ENCODE measurements around the gene ATP8A1.

ATP8A1 gene

DNA sequence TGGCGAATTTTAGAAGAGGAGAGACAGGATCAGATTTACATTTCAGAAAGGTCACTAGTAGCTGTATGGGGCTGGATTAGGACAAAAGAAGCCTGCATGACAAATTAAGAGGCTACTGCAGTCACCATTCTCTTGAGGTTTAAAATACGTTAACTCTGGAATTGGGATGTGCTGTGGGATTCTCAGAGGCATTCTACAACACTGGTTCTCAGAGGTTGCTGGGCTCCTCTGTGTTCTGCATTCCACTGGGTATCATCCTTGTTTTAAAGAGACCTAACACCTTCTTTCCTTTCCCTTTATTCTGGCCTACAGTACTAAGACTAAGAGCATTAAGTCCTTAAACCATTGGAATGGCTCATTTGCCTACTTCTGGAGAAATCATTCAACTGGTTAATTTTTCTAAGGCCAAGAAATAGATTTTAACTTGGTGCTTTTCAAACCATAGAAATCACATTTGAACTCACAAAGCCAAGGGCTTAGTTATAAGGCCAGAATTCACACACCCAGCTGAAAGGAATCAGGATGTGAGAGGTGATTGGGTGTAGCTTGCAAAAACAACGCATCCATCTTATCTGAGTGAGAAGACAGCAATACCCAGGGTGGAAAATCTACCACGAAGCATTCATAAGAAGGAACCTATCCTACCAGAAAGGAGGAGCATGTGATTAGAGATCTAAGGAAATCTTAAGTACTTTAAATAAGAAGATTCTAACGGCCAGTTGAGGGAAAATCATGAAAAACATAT is 143.0 kb downstream of the ATP8A1 start:
- no peak overlapping the region for H3K4me3 ChIP-seq (ENCODE audit: low read depth, low read length)
- TF ChIP-seq, protein P1, sequence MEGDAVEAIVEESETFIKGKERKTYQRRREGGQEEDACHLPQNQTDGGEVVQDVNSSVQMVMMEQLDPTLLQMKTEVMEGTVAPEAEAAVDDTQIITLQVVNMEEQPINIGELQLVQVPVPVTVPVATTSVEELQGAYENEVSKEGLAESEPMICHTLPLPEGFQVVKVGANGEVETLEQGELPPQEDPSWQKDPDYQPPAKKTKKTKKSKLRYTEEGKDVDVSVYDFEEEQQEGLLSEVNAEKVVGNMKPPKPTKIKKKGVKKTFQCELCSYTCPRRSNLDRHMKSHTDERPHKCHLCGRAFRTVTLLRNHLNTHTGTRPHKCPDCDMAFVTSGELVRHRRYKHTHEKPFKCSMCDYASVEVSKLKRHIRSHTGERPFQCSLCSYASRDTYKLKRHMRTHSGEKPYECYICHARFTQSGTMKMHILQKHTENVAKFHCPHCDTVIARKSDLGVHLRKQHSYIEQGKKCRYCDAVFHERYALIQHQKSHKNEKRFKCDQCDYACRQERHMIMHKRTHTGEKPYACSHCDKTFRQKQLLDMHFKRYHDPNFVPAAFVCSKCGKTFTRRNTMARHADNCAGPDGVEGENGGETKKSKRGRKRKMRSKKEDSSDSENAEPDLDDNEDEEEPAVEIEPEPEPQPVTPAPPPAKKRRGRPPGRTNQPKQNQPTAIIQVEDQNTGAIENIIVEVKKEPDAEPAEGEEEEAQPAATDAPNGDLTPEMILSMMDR (IDR thresholded peaks at IDR 0.05; ENCODE audit: low read depth, low read length): no peak

DNA sequence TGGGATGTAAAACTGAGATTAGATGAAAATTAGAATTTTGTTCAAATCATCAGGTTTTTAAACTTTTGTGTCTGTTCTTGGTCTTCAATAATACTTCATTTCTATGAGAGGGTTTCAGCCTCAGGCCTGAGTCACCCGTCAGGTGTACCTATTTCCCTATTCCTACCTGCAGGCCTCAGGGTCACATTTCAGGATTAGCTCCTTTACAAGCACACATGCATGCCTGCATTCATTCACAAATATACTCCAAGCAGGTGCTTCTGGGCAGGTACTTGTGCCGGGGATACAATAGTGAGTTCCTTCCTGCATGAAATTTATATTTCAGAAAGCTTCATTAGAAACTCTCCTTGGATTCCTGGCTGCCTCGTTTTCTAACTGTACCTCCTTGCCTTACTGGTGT is 144.7 kb downstream of the ATP8A1 start:
- TF ChIP-seq, protein P1 (IDR thresholded peaks at IDR 0.05; ENCODE audit: low read depth, low read length): no peak
- no peak overlapping the region for H3K4me3 ChIP-seq (ENCODE audit: low read depth, low read length)

DNA sequence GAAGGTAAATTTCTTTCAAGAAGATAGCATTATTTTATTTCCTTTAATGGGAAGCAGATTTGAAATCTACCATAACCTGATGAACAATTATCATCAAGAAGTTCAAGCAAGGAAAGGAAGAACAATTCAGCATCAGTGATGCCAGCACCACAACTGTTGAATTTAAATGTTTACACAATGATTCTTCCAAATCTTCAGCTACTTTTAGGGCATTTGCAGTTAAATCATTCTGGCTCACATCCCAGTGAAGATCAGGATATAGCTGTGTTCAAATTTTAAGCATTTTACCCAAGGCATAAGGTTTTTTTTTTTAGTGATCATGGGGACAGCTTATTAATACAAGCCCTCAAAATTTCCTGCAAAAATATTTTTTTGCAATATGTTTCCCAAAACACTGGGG is 146.7 kb downstream of the ATP8A1 start:
- TF ChIP-seq, protein P1 (IDR thresholded peaks at IDR 0.05; ENCODE audit: low read depth, low read length): no peak

DNA sequence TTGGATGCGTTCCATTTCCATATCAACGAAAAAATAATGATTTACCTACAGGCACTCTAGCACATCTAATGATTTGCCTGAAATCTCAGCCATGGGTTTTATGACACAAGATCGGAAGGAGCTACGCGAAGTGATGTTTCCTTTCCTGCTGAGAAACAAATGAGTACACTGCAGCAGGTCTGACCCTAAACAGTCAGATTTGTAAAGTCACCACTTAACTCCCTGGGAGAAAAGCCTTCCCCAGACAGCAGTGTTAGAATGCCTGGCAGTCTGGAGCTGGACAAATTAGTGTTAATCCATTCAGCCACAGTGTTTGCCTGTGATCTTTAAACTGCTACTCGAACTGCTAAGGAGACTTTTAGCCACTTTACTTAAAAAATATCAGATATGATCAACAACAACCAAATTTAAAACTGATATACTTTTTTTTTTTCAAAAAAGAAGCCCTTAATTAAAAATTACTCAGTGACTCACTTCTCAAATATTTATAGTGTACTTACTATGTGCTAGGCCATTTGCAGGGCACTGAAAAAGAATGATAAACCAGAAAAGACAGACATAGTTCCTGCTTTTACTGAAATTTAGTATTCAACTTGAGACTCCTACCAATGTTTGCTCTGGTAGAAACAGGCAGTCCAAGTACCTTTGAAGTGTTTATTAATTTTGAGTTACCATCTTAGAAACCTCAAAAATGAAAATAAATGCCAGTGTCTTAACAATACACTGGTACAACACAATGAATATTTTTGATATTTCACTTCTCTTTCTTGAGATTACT is 155.1 kb downstream of the ATP8A1 start:
- no peak overlapping the region for H3K4me3 ChIP-seq (ENCODE audit: low read depth, low read length)
- TF ChIP-seq, protein P1 (IDR thresholded peaks at IDR 0.05; ENCODE audit: low read depth, low read length): no peak

More for the DNA sequence above, 146.7 kb downstream of the ATP8A1 start:
- no peak overlapping the region for H3K4me3 ChIP-seq (ENCODE audit: low read depth, low read length)

DNA sequence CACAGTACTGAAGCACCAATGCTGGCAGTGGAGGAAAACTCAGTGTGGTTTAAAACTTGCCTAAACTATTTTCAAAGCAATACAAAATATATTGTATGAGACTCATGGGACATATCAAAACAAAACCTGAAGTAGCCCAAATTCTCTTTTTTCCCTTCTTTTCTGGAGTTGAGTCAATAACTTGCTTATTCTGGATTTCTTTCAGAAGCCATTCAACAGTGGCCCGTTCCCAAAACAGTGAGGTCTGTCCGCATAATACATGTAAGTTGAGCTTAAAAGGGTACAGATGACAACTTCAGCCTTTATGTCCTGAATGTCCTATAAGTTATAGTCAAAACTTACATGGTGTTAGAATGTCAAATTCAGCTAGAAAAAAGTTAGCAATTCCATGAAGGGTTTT is 158.9 kb downstream of the ATP8A1 start:
- no peak overlapping the region for H3K4me3 ChIP-seq (ENCODE audit: low read depth, low read length)
- TF ChIP-seq, protein P1 (IDR thresholded peaks at IDR 0.05; ENCODE audit: low read depth, low read length): no peak

DNA sequence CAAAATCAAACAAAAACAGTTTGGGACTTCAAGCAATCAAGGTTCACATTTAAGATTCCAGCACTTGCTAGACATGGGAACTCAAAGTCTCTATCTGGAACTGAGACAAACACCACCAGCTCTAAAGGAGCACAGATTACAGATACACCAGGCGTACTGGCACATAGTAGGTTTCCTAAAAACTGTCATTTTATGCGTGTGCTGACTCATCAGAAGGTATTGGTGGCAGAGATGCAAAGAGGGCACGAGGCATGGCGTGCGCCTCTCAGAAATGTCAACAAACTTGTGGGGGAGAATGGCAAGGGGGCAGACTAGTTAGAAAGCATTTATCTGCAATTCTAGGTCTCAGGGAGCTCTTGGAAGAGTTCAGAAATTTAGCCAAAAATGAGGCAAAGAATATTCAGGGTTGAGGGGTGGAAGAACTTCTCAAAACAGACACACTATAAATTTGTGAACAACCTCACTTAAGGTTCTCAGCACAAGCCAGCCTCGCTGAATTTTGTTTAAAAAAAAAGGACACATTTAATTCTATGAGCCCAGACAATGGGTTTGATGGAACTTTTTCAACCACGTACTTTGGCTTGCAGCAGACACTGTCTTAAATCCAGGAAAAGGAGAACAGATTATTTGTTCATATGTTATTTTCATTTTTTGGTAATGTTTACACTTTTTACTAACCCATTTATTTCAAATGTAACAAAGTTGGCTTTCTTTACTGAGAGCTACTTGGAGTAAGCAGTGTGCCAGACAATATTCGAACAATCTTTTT is 159.6 kb downstream of the ATP8A1 start:
- TF ChIP-seq, protein P1 (IDR thresholded peaks at IDR 0.05; ENCODE audit: low read depth, low read length): no peak

More for the DNA sequence above, 159.6 kb downstream of the ATP8A1 start:
- H3K4me3 ChIP-seq (ENCODE audit: low read depth, low read length): no peak overlapping the region
